HG02759 (cell line): Measurements from ENCODE around the gene RBM4.

Source experiments
- ATAC-seq: cut with Tn5 transposase; IDR thresholded peaks from one replicate; pipeline ENCODE4 v1.9.1; 2021; ENCODE audit warnings: mild to moderate bottlenecking, moderate library complexity; ENCODE audit not compliant: unreplicated experiment

The RBM4 gene

GRCh38 chr11:66687831-66688281, 49.4 kb downstream of the RBM4 start:
- no peak for ATAC-seq

DNA sequence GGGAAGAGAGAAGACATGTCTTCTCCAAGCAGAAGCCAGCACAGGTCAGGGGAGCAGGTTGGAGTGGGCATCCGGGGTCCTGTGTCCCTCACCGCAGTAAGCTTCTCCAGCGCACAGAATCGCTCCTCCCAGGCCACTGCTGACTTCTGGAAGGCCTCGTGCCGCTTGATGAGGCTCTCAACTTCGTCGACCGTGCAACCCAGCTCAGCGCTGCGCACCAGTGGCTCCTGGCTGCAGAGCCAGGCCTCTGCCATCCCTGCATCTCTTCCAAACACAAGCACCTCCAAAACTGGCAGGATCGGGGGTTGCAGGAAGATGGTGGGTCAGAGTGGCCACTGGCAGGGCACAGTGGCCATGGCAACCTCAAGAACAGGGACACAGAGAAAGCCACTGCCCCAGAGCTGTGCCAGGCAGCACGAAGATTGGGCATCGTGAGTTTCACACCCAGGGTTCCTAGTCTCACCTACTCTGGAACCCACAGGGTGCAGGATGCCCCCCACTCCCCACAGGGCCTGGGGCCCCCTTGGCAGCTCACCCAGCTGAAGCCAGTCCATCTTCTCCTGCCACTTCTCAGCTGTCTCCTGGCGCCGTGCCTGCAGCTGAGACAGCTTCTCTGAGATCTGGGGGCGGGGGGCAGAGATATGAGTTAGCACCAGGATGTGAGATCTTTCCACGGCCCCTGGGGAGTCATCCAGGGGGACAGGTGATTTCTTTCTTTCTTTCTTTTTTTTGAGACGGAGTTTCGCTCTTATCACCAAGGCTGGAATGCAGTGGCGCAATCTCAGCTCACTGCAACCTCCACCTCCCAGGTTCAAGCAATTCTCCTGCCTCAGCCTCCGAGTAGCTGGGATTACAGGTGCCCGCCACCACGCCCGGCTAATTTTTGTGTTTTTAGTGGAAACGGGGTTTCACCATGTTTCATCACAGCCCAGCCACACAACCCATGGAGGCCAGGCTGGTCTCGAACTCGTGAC, 50.3 kb downstream of the RBM4 start:
- no peak for ATAC-seq

DNA sequence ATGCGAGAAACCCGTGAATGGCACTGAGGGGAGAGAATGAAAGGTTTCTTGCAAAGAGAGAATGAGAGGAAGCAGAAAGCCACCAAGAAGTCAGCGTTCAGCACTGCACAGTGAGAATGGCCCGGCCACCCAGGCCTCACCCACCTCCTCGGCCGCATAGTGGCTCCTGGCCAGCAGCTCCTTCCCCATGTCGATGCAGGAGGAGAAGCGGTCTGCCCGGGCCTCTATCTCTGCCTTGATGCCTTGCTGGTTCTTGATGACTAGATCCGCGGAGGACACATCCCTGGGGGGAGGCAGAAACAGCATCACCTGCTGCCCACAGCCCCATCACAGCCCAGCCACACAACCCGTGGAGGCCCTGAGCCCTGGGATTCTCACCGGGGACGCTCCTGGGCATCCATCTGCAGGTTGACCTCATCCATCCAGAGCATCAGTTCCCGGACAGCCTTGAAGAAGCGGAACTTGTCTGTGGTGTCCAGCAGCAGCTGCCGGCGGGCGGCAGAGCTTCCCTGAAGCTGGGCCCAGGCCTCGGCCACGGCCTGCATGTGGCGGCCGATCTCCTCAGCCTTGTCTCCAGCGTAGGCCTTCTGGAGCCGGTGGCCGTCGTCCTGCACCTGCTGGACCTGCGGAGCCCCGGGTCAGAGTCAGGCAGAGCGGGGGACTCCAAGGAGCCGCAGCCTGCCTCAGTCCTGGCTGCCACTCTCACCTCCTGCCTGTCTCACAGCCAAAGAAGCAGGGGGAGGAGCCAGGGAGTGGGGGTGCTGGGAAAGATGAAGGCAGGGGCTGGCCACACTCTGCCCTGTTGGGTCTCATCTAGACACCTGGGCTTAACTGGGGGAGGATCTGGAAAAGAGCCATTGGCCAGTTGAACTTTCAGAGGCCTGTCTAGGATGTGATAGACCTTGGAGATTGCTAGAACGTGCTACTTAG, 51.4 kb downstream of the RBM4 start:
- ATAC-seq, result no peak

DNA sequence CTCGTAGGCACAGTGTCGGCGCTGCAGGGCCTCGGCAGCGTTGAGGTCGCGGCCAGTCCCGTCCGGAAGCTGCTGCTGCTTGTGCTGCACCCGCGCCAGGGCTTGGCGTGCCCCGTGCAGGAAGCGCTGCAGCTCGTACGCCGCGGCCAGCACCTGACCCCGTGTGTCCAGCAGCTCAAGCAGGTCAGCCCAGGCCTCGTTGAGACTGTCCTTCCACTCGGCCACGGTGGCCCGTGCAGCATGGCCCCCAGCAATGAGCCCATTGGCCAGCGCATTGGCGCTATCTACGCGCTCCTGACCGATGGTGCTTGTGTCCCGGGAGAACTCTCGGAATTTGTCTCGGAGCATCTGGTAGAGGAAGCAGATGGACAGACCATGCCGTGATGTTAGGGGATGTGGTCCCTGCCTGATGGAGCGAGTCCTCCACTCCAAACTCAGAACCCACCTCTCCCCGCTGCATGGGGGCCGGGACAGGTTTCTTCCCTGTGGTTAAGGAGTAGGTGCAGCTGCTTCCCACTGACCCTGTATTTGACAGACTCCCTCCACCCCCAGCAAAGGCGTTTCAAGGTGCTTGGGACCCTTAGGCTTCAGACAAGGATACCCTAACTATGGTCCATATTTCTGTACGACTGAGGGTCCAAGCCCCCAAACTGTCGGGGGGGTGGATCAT, 52.9 kb downstream of the RBM4 start:
- no peak for ATAC-seq

- ATAC-seq, result no peak
These were observed 53.9 kb downstream of the RBM4 start for GRCh38 chr11:66692446-66692845.

- no peak for ATAC-seq
These were observed 54.4 kb downstream of the RBM4 start for GRCh38 chr11:66692871-66693331.

DNA sequence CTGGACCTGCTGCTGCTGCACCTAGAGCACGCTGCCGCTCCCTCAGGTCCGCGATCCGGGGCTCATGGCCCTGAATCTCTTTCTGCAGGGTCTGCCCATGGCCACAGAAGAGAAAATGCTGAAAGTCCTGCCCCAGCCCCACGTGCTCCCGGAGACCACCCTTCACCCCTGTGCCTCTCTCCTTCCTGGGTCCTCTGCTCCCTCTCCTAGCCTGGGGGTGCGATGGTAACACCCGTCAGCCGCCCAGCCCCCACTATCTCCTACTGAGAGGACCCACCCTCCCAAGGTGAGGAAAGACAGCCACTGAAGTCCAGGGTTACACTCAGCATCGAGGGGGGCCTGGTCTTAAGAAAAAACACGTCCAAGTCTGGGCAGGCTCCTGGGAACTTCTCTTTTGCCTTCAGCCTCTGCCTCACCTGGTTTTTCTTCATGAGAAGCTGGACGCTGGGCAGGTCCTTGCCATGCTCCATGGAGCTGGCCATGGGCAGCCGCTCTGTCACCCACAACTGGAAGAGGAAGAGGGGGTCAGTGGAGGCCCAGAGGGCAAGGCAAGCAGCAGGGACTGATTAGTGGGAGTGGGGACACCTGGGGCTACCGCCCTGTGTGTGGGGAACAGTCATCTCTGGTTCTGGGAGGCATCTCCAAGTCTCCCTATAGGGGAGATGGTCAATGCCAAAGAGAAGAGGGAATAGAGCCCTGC, 55.0 kb downstream of the RBM4 start:
- no peak for ATAC-seq

- ATAC-seq, result no peak
These were observed 55.5 kb downstream of the RBM4 start for GRCh38 chr11:66694056-66694410.

DNA sequence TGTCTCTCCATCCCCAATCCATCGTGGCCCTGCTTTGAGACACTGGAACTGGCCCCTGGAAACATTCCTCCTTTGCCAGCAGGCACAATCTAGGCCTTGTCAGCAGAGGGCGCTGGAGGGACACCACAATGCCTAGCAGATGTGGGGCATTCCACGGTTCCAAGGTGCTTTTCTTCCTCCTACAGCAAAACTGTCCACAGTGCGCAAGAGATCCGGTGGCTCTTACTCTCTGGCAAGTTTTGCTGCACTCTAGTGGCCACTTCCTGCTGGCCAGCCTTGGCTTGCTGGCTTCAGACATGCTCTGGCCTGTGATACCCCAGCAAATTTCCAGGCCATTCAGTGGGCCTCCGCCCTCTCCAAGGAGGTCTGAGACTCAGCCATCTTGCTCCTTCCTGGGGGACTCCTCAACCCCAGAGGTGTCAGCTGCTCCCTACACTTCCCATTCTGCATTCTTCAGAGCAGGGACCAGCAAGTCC, 56.3 kb downstream of the RBM4 start:
- peak; percentile 57 for ATAC-seq
